ENCODE results near the gene IGSF3. TPM values are rescaled to one million over a fixed set of nuclear protein-coding genes. Genes with fewer than 3 reads are reported as not detected.

IGSF3 gene
- total RNA-seq, 6 experiments from 2014 or later = 0.42 to 4.9 (median 1.8) TPM

DNA sequence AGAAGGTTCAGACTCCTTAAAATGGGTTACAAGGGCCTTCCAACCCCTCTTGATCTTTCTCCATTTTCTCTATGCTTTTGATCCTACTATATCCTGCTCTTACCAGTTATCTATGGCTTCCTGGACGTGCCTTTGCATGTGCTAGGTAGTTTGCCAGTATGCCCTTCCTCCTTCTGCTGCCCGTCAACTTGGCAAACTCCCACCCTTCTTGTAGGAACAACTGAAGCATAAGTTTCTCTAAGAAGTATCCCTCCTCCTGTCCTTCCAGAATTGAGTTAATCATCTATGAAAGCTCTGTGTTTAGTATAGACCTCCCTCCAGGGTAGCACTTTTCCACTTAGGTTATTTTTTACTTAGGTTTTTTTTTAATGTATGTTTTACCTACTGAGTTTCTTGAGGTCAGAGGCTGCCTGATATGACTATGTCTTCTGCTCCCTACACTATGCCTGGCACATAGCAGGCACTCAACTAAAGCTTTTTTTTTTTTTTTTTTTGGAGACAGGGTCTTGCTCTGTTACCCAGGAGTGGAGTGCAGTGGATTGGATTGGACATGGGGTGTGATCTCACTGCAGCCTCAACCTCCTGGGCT, 10.0 kb upstream of the IGSF3 start:
- Histone ChIP-seq H3K4me1 (no peaks in the 10 kb centered on the region), H3K4me3 (no peak overlapping the region), H3K9me3 (no peaks in the 10 kb centered on the region), H3K36me3 (no peaks in the 10 kb centered on the region), H3K27me3 (no peaks in the 10 kb centered on the region), H3K27ac (no peak overlapping the region)
- intact Hi-C loops (cut with DNase I) = loop anchor here in 1 of 2 donors (10.0 kb wide), 1 partner anchor 93 kb away; no protein-coding TSS in a partner anchor
- DNase-seq (no peak), ATAC-seq (no peak)
- TF ChIP-seq, protein P1, sequence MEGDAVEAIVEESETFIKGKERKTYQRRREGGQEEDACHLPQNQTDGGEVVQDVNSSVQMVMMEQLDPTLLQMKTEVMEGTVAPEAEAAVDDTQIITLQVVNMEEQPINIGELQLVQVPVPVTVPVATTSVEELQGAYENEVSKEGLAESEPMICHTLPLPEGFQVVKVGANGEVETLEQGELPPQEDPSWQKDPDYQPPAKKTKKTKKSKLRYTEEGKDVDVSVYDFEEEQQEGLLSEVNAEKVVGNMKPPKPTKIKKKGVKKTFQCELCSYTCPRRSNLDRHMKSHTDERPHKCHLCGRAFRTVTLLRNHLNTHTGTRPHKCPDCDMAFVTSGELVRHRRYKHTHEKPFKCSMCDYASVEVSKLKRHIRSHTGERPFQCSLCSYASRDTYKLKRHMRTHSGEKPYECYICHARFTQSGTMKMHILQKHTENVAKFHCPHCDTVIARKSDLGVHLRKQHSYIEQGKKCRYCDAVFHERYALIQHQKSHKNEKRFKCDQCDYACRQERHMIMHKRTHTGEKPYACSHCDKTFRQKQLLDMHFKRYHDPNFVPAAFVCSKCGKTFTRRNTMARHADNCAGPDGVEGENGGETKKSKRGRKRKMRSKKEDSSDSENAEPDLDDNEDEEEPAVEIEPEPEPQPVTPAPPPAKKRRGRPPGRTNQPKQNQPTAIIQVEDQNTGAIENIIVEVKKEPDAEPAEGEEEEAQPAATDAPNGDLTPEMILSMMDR (IDR thresholded peaks at IDR 0.05) = no peak
- no peak for TF ChIP-seq POLR2A (IDR thresholded peaks at IDR 0.05)
- WGBS (ENCODE audit: insufficient coverage, low coverage, low lambda C conversion rate, missing lambda C conversion rate) = 42% methylated on average over 2 of the region's 2 CpGs

DNA sequence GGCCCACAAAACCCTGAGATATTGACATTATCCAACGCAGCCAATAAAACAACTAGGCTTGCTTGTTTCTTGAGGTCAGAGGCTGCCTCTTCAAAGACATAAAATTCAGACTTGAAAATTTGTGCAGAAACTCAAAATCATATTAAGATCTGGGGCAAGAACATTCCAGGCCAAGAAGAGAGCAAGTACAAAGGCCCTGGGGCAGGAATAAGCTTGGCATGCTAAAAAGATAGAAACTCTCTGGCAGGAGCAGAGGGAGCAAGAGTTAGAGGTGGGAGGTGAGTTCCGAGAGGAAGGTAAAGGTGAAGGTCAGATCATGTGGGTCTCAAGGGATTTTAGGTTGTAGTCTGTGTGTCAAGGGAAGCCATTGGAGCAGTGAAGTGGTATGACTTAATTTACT, 8.8 kb upstream of the IGSF3 start:
- H3K4me3 ChIP-seq = no peak overlapping the region
- H3K27me3 ChIP-seq = no peaks in the 10 kb centered on the region
- DNase-seq (no peak), ATAC-seq (no peak)
- no peaks in the 10 kb centered on the region for H3K9me3 ChIP-seq
- H3K4me1 ChIP-seq = no peaks in the 10 kb centered on the region
- WGBS (ENCODE audit: insufficient coverage, low coverage, low lambda C conversion rate, missing lambda C conversion rate) = 87% methylated on average over 2 of the region's 2 CpGs
- TF ChIP-seq, protein P1 (IDR thresholded peaks at IDR 0.05) = no peak
- no peak for TF ChIP-seq POLR2A (IDR thresholded peaks at IDR 0.05)
- intact Hi-C loops (cut with DNase I) = loop anchor here in 1 of 2 donors (10.0 kb wide), 1 partner anchor 91 kb away; no protein-coding TSS in a partner anchor
- no peak overlapping the region for H3K27ac ChIP-seq
- H3K36me3 ChIP-seq = no peaks in the 10 kb centered on the region

DNA sequence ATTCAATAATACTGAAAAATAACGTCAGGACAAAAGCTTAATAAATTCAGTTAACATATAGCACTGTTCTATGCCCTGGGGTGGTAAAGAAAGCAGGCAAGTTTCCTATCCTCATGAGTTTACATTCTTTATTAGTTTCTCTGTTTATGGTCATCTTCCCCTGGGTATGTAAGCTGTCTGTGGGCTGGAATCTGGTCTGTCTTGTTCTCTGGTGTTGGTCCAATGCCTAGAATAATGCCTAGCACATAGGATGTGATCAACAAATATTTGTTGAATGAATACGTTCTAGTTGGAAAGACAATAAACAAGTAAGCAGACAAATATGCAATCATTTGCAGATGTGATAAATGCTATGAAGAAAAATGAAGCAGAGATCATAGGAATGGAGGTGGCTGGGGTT, 7.2 kb upstream of the IGSF3 start:
- no peaks in the 10 kb centered on the region for H3K36me3 ChIP-seq
- no peaks in the 10 kb centered on the region for H3K4me1 ChIP-seq
- no peak overlapping the region for H3K4me3 ChIP-seq
- intact Hi-C loops (cut with DNase I) = loop anchor here in 1 of 2 donors (10.0 kb wide), 1 partner anchor 90 kb away; no protein-coding TSS in a partner anchor
- TF ChIP-seq, protein P1 (IDR thresholded peaks at IDR 0.05) = no peak
- no peak for TF ChIP-seq POLR2A (IDR thresholded peaks at IDR 0.05)
- no peaks in the 10 kb centered on the region for H3K9me3 ChIP-seq
- no peaks in the 10 kb centered on the region for H3K27me3 ChIP-seq
- DNase-seq (no peak), ATAC-seq (no peak)
- 37% methylated on average over 2 of the region's 2 CpGs for WGBS (ENCODE audit: insufficient coverage, low coverage, low lambda C conversion rate, missing lambda C conversion rate)
- H3K27ac ChIP-seq = no peak overlapping the region

DNA sequence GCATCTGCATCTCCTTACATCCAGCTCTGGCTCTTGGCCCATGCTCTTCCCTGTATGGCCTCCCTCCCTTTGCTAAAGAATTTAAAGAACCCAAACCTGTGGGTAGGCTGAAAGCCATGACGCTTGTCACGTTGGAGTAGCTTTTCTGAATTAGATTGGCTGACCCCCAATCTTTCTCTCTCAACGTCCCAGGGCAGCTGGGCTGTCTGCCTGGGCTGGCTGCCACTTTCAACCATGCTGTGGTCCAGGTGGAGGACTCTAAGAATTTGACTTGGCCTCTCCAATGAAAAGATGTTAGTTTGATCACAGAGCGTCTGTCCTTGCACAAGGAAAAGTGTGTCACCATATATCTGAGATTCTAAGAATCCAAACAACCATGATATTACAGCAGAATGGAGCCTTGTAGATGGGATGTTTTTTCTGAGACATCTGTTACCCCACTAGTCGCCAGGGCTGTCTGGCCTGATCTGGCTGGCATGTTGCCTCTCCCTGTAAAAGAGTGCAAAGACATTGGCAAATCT, 6.5 kb upstream of the IGSF3 start:
- H3K27ac ChIP-seq = no peak overlapping the region
- DNase-seq = no peak
- no peaks in the 10 kb centered on the region for H3K36me3 ChIP-seq
- no peak for ATAC-seq
- no peaks in the 10 kb centered on the region for H3K4me1 ChIP-seq
- TF ChIP-seq POLR2A (IDR thresholded peaks at IDR 0.05) = no peak
- TF ChIP-seq, protein P1 (IDR thresholded peaks at IDR 0.05) = no peak
- 59% methylated on average over 5 of the region's 5 CpGs for WGBS (ENCODE audit: insufficient coverage, low coverage, low lambda C conversion rate, missing lambda C conversion rate)
- H3K4me3 ChIP-seq = no peak overlapping the region
- intact Hi-C loops (cut with DNase I) = loop anchor here in 1 of 2 donors (10.0 kb wide), 1 partner anchor 89 kb away; no protein-coding TSS in a partner anchor
- no peaks in the 10 kb centered on the region for H3K9me3 ChIP-seq
- H3K27me3 ChIP-seq = no peaks in the 10 kb centered on the region
